HepG2 (cell line): ENCODE measurements around the gene MYCBP2.

Experiments used
- BHLHE40 ChIP-seq: IDR thresholded peaks from 2 replicates; pipeline ENCODE4 v1.6.1; 2011; ENCODE audit warnings: low read length, improper control_type of control experiment
- CC2D1A ChIP-seq: sonication (generic); formaldehyde crosslinking; IDR thresholded peaks from 2 replicates; pipeline ENCODE4 v1.8.1; 2023; ENCODE audit warnings: mild to moderate bottlenecking, missing genetic modification reagents
- CHD2 ChIP-seq: IDR thresholded peaks from 2 replicates; pipeline ENCODE4 v1.6.1; 2011; ENCODE audit warnings: low read depth, low read length, improper control_type of control experiment
- POLR2AphosphoS5 ChIP-seq: IDR thresholded peaks from 2 replicates; pipeline ENCODE4 v1.6.1; 2012; ENCODE audit warnings: low read depth, low read length
- TF ChIP-seq, protein P1 (sequence below): sonication (generic); formaldehyde crosslinking; IDR thresholded peaks from 2 replicates; pipeline ENCODE4 v1.9.0; 2021; ENCODE audit warnings: missing genetic modification reagents, borderline replicate concordance
- TF ChIP-seq, protein P2 (sequence below): sonication (generic); formaldehyde crosslinking; IDR thresholded peaks from 2 replicates; pipeline ENCODE4 v1.4.0; 2020; ENCODE audit warnings: missing genetic modification reagents, mild to moderate bottlenecking, borderline replicate concordance
- TF ChIP-seq, protein P3 (sequence below): sonication (generic); formaldehyde crosslinking; IDR thresholded peaks from 2 replicates; pipeline ENCODE4 v1.4.0; 2020; ENCODE audit warnings: mild to moderate bottlenecking, missing genetic modification reagents
- TF ChIP-seq, protein P4 (sequence below): sonication (generic); formaldehyde crosslinking; IDR thresholded peaks from 2 replicates; pipeline ENCODE4 v1.4.0; 2020; ENCODE audit warnings: low read depth, mild to moderate bottlenecking, missing genetic modification reagents
- TF ChIP-seq, protein P5 (sequence below): sonication (generic); formaldehyde crosslinking; IDR thresholded peaks from 2 replicates; pipeline ENCODE4 v1.8.0; 2022; ENCODE audit warnings: missing genetic modification reagents, low read depth, mild to moderate bottlenecking, borderline replicate concordance

DNA sequence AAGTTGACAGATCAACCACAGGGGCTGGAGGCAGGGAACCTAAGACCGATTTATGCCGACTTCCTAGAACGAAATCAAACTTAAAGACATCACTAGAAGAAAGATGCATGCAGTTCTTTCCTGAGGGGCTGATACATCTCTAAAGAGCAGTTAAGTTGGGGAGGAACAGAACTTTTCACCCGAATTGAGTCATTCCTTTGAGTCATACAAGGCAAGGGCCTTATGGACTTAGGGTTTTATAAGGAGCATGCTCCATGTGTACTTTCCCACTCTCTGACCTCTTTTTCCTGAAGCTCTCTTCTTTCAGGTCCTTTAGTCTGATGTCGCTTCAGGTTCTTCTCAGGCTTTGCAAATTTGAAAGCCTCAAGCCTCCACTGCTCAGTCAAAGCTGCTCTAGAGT lies 292.0 kb downstream of the MYCBP2 start:
- TF ChIP-seq, protein P1, sequence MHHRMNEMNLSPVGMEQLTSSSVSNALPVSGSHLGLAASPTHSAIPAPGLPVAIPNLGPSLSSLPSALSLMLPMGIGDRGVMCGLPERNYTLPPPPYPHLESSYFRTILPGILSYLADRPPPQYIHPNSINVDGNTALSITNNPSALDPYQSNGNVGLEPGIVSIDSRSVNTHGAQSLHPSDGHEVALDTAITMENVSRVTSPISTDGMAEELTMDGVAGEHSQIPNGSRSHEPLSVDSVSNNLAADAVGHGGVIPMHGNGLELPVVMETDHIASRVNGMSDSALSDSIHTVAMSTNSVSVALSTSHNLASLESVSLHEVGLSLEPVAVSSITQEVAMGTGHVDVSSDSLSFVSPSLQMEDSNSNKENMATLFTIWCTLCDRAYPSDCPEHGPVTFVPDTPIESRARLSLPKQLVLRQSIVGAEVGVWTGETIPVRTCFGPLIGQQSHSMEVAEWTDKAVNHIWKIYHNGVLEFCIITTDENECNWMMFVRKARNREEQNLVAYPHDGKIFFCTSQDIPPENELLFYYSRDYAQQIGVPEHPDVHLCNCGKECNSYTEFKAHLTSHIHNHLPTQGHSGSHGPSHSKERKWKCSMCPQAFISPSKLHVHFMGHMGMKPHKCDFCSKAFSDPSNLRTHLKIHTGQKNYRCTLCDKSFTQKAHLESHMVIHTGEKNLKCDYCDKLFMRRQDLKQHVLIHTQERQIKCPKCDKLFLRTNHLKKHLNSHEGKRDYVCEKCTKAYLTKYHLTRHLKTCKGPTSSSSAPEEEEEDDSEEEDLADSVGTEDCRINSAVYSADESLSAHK (CRISPR knock-in tag), result no peak
- TF ChIP-seq CHD2 (no peak), CC2D1A (CRISPR knock-in tag) (no peak), BHLHE40 (no peak), POLR2AphosphoS5 (no peak)
- TF ChIP-seq, protein P2, sequence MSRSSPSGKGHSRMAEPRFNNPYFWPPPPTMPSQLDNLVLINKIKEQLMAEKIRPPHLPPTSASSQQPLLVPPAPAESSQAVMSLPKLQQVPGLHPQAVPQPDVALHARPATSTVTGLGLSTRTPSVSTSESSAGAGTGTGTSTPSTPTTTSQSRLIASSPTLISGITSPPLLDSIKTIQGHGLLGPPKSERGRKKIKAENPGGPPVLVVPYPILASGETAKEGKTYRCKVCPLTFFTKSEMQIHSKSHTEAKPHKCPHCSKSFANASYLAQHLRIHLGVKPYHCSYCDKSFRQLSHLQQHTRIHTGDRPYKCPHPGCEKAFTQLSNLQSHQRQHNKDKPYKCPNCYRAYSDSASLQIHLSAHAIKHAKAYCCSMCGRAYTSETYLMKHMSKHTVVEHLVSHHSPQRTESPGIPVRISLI (CRISPR knock-in tag), result no peak
- TF ChIP-seq, protein P3, sequence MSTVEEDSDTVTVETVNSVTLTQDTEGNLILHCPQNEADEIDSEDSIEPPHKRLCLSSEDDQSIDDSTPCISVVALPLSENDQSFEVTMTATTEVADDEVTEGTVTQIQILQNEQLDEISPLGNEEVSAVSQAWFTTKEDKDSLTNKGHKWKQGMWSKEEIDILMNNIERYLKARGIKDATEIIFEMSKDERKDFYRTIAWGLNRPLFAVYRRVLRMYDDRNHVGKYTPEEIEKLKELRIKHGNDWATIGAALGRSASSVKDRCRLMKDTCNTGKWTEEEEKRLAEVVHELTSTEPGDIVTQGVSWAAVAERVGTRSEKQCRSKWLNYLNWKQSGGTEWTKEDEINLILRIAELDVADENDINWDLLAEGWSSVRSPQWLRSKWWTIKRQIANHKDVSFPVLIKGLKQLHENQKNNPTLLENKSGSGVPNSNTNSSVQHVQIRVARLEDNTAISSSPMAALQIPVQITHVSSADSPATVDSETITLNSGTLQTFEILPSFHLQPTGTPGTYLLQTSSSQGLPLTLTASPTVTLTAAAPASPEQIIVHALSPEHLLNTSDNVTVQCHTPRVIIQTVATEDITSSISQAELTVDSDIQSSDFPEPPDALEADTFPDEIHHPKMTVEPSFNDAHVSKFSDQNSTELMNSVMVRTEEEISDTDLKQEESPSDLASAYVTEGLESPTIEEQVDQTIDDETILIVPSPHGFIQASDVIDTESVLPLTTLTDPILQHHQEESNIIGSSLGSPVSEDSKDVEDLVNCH (CRISPR knock-in tag), result no peak
- TF ChIP-seq, protein P4, sequence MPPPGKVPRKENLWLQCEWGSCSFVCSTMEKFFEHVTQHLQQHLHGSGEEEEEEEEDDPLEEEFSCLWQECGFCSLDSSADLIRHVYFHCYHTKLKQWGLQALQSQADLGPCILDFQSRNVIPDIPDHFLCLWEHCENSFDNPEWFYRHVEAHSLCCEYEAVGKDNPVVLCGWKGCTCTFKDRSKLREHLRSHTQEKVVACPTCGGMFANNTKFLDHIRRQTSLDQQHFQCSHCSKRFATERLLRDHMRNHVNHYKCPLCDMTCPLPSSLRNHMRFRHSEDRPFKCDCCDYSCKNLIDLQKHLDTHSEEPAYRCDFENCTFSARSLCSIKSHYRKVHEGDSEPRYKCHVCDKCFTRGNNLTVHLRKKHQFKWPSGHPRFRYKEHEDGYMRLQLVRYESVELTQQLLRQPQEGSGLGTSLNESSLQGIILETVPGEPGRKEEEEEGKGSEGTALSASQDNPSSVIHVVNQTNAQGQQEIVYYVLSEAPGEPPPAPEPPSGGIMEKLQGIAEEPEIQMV (CRISPR knock-in tag), result no peak
- TF ChIP-seq, protein P5, sequence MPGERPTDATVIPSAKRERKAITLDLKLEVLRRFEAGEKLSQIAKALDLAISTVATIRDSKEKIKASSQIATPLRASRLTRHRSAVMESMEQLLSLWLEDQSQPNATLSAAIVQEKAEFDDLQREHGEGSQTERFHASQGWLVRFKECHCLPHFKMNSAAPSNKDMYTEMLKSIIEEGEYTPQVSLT (CRISPR knock-in tag), result no peak
